ENCODE data around the gene SLC39A11.

GRCh38 chr17:72615627-72615991 is 476.9 kb downstream of the SLC39A11 start:
- TF ChIP-seq, protein P1, sequence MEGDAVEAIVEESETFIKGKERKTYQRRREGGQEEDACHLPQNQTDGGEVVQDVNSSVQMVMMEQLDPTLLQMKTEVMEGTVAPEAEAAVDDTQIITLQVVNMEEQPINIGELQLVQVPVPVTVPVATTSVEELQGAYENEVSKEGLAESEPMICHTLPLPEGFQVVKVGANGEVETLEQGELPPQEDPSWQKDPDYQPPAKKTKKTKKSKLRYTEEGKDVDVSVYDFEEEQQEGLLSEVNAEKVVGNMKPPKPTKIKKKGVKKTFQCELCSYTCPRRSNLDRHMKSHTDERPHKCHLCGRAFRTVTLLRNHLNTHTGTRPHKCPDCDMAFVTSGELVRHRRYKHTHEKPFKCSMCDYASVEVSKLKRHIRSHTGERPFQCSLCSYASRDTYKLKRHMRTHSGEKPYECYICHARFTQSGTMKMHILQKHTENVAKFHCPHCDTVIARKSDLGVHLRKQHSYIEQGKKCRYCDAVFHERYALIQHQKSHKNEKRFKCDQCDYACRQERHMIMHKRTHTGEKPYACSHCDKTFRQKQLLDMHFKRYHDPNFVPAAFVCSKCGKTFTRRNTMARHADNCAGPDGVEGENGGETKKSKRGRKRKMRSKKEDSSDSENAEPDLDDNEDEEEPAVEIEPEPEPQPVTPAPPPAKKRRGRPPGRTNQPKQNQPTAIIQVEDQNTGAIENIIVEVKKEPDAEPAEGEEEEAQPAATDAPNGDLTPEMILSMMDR (IDR thresholded peaks at IDR 0.05 in 2 of 3, conservative IDR thresholded peaks at IDR 0.05 in 1 of 3; ENCODE audit: borderline replicate concordance in 1 of 3, insufficient read depth in 1 of 3, low read depth in 2 of 3, low read length in 2 of 3), result no peak
- TF ChIP-seq RAD21 (IDR thresholded peaks at IDR 0.05; ENCODE audit: low read depth) (no peak), POLR2A (IDR thresholded peaks at IDR 0.05; ENCODE audit: borderline replicate concordance, extremely low read depth, insufficient read depth, insufficient read length) (no peak), REST (IDR thresholded peaks at IDR 0.05; ENCODE audit: low read depth) (no peak), FOSL1 (IDR thresholded peaks at IDR 0.05; ENCODE audit: low read depth) (no peak), POLR2AphosphoS5 (IDR thresholded peaks at IDR 0.05; ENCODE audit: low read depth, low read length) (no peak), ZFX (IDR thresholded peaks at IDR 0.05) (no peak), EZH2phosphoT487 (IDR thresholded peaks at IDR 0.05; ENCODE audit: borderline replicate concordance) (no peak), EZH2 (IDR thresholded peaks at IDR 0.05) (no peak), SP1 (IDR thresholded peaks at IDR 0.05; ENCODE audit: low read depth) (no peak)
- TF ChIP-seq, protein P2, sequence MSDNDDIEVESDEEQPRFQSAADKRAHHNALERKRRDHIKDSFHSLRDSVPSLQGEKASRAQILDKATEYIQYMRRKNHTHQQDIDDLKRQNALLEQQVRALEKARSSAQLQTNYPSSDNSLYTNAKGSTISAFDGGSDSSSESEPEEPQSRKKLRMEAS (IDR thresholded peaks at IDR 0.05), result no peak
